IMR-90 (cell line): ENCODE data around the gene PMP22. TPM values are rescaled to one million over a fixed set of nuclear protein-coding genes. Genes with fewer than 3 reads are reported as not detected.

Experiments
- ATAC-seq: fragments of 200-7000 bp; cut with Tn5 transposase; 2 replicates; pipeline ENCODE4 v1.9.1; 2020; ENCODE audit warnings: low read depth, mild to moderate bottlenecking, moderate library complexity
- BruUV-seq: library from RNA; stranded (reverse); fragments of 400-500 nt; replicated peaks from 2 replicates; lab custom pipeline; 2021; lab: Mats Ljungman, UMichigan
- CTCF ChIA-PET: fragments of 300-600 bp; formaldehyde crosslinking; extraction: SDS; loops from one replicate; lab custom pipeline; 2021; ENCODE audit warnings: antibody characterized with exemption; lab: Yijun Ruan, JAX
- POLR2A ChIA-PET: fragments of 300-600 bp; sonication (Branson Sonifier 250); formaldehyde crosslinking; loops from one replicate; lab custom pipeline; 2022; ENCODE audit warnings: antibody characterized with exemption; ENCODE audit not compliant: unreplicated experiment; lab: Charles Lee
- DNase-seq: peaks from one replicate; pipeline ENCODE4 v3.0.0; 2013
- H2AFZ ChIP-seq: replicated peaks from 2 replicates; pipeline ENCODE3; 2013; ENCODE audit warnings: low read length, mild to moderate bottlenecking; ENCODE audit not compliant: poor library complexity
- H2AK5ac ChIP-seq: 2 replicates; pipeline ENCODE4 v1.6.1; 2013; ENCODE audit warnings: low read depth, low read length, inconsistent platforms
- H2AK9ac ChIP-seq: replicated peaks from 2 replicates; pipeline ENCODE3; 2013; ENCODE audit warnings: mild to moderate bottlenecking, low read depth, low read length, moderate library complexity; ENCODE audit not compliant: poor library complexity
- H2BK120ac ChIP-seq: 2 replicates; pipeline ENCODE4 v1.6.1; 2013; ENCODE audit warnings: low read depth, low read length, inconsistent platforms
- H2BK15ac ChIP-seq: 3 replicates; pipeline ENCODE4 v1.6.1; 2013; ENCODE audit warnings: low read depth, low read length, inconsistent platforms
- H2BK20ac ChIP-seq: 2 replicates; pipeline ENCODE4 v1.6.1; 2013; ENCODE audit warnings: low read depth, mild to moderate bottlenecking, inconsistent platforms, low read length, moderate library complexity
- H2BK5ac ChIP-seq: 2 replicates; pipeline ENCODE4 v1.6.1; 2013; ENCODE audit warnings: mild to moderate bottlenecking, low read depth, low read length, inconsistent platforms; ENCODE audit not compliant: poor library complexity, severe bottlenecking
- H3K14ac ChIP-seq: replicated peaks from 2 replicates; pipeline ENCODE4 v1.6.1; 2013; ENCODE audit warnings: low read depth, low read length, inconsistent platforms
- H3K18ac ChIP-seq: 2 replicates; pipeline ENCODE4 v1.6.1; 2013; ENCODE audit warnings: low read depth, low read length, control low read depth
- H3K23ac ChIP-seq: 2 replicates; pipeline ENCODE4 v1.6.1; 2013; ENCODE audit warnings: low read depth, low read length, inconsistent platforms
- H3K27ac ChIP-seq: 2 replicates; pipeline ENCODE4 v1.5.1; 2013; ENCODE audit warnings: mild to moderate bottlenecking, control low read depth, low read length; ENCODE audit not compliant: insufficient read depth
- H3K27me3 ChIP-seq: 2 replicates; pipeline ENCODE4 v1.6.1; 2013; ENCODE audit warnings: low read length; ENCODE audit not compliant: control insufficient read depth, insufficient read depth
- H3K36me3 ChIP-seq: 2 replicates; pipeline ENCODE4 v1.6.1; 2013; ENCODE audit warnings: low read length, mixed read lengths; ENCODE audit not compliant: control insufficient read depth, insufficient read depth
- H3K4ac ChIP-seq: 2 replicates; pipeline ENCODE4 v1.6.1; 2013; ENCODE audit warnings: low read depth, low read length, inconsistent platforms
- H3K4me1 ChIP-seq: 2 replicates; pipeline ENCODE4 v1.6.1; 2013; ENCODE audit warnings: low read length, mixed read lengths; ENCODE audit not compliant: control insufficient read depth, insufficient read depth
- H3K4me2 ChIP-seq: 2 replicates; pipeline ENCODE4 v1.6.1; 2013; ENCODE audit warnings: low read depth, mild to moderate bottlenecking, control low read depth, low read length, moderate library complexity
- H3K4me3 ChIP-seq: 2 replicates; pipeline ENCODE4 v1.5.1; 2013; ENCODE audit warnings: low read depth, mild to moderate bottlenecking, control low read depth, low read length, moderate library complexity; ENCODE audit not compliant: insufficient read depth
- H3K56ac ChIP-seq: 2 replicates; pipeline ENCODE4 v1.6.1; 2013; ENCODE audit warnings: low read length, inconsistent platforms; ENCODE audit not compliant: insufficient read depth; ENCODE audit errors: extremely low read depth
- H3K79me1 ChIP-seq, 2 experiments: 2 replicates each; pipeline ENCODE4 v1.6.1; 2013; ENCODE audit warnings: low read length in 2 of 2, inconsistent platforms in 1 of 2, low read depth in 1 of 2
- H3K9ac ChIP-seq: 2 replicates; pipeline ENCODE4 v1.6.1; 2013; ENCODE audit warnings: low read depth, low read length, control low read depth
- H3K9me1 ChIP-seq: 2 replicates; pipeline ENCODE4 v1.6.1; 2013; ENCODE audit warnings: low read length, inconsistent platforms; ENCODE audit not compliant: insufficient read depth
- H3K9me3 ChIP-seq: 2 replicates; pipeline ENCODE4 v1.6.1; 2013; ENCODE audit warnings: low read length; ENCODE audit not compliant: control insufficient read depth, insufficient read depth
- H4K20me1 ChIP-seq: 2 replicates; pipeline ENCODE4 v1.6.1; 2013; ENCODE audit warnings: low read length, inconsistent platforms; ENCODE audit not compliant: insufficient read depth
- H4K5ac ChIP-seq: 2 replicates; pipeline ENCODE4 v1.6.1; 2013; ENCODE audit warnings: mild to moderate bottlenecking, low read depth, low read length, control low read depth
- H4K8ac ChIP-seq, 2 experiments: 2 replicates each; pipeline ENCODE4 v1.6.1; 2013; ENCODE audit warnings: low read depth in 2 of 2, low read length in 2 of 2, control low read depth in 1 of 2, inconsistent platforms in 1 of 2
- H4K91ac ChIP-seq: 2 replicates; pipeline ENCODE4 v1.6.1; 2013; ENCODE audit warnings: low read depth, low read length, inconsistent platforms; ENCODE audit not compliant: insufficient read depth
- WGBS, 2 experiments: methylation state at CpG; one replicate each; pipeline versions ENCODE4 v1.1.5 to v1.1.7; 2013; ENCODE audit warnings: missing lambda C conversion rate in 2 of 2; ENCODE audit not compliant: insufficient read length in 1 of 2; ENCODE audit errors: extremely low coverage in 2 of 2; 5-methylcytosine and 5-hydroxymethylcytosine counted together
- dilution Hi-C: fragments of 300-500 bp; cut with HindIII; formaldehyde crosslinking; loops from one replicate; pipeline ENCODE4 v1.14.3; 2018; ENCODE audit warnings: low sequenced_read_pairs; ENCODE audit not compliant: unreplicated experiment
- in situ Hi-C: fragments of 300-500 bp; cut with MboI; formaldehyde crosslinking; loops from 3 replicates; pipeline ENCODE4 v1.14.3; 2019; ENCODE audit warnings: low sequenced_read_pairs, inconsistent platforms, mixed read lengths
- intact Hi-C: fragments of 100-400 bp; cut with micrococcal nuclease; formaldehyde crosslinking; loops from 2 replicates; pipeline ENCODE4 v1.10.0; 2022
- polyA plus RNA-seq, 3 experiments: library from polyadenylated mRNA; depleted of rRNA; stranded (reverse); fragments of >200 nt; gene quantifications; 2 replicates each; pipeline ENCODE4 v1.2.3, GENCODE V29; 2012; ENCODE audit warnings: low replicate concordance in 1 of 3
- total RNA-seq: library from RNA; depleted of rRNA; stranded (reverse); fragments of >200 nt; gene quantifications from 2 replicates; pipeline ENCODE4 v1.2.3, GENCODE V29; 2012
- TF ChIP-seq, protein P1 (sequence below): fragments of 150-350 bp; IDR thresholded peaks from 2 replicates; pipeline ENCODE4 v1.6.1; 2016; ENCODE audit warnings: low read depth, mild to moderate bottlenecking, low read length, moderate library complexity, borderline replicate concordance
- TF ChIP-seq, protein P2 (sequence below): fragments of 150-350 bp; IDR thresholded peaks from 2 replicates; pipeline ENCODE4 v1.6.1; 2017; ENCODE audit warnings: mild to moderate bottlenecking, antibody characterized with exemption, low read length, low read depth

PMP22 gene
- total and polyA plus RNA-seq, 2 of the 4 experiments (the other 2 are of a cell fraction): 33.5 to 72.8 TPM

DNA sequence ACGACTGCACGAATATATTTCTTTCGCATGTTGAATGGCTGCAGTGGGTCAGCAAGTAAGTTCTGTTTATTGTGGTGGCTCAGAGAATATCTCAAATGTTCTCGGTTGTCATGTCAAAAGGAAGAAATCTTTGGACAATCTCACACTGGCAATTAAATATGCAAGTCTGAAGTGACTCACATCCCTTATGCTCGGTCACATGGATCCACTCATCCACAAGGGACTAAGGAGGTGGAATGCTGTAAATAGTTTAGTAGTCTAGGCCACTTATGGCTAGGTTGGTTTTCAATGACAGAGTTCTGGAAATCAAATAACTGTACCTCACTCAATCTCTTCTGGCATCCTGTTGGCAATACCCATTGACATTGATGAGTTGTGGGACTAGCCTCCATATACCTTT, 33.0 kb upstream of the PMP22 start:
- Histone ChIP-seq H2BK15ac (no peak overlapping the region), H3K9me1 (no peaks in the 10 kb centered on the region; the same call in 1 of the 2 replicates), H2BK5ac (no peak overlapping the region), H2BK20ac (no peak overlapping the region), H2AFZ (no peak overlapping the region), H3K4me2 (no peak overlapping the region), H3K14ac (no peak overlapping the region), H3K56ac (no peak overlapping the region), H4K5ac (no peak overlapping the region), H3K9ac (no peak overlapping the region), H3K36me3 (no peaks in the 10 kb centered on the region), H4K20me1 (no peaks in the 10 kb centered on the region), H3K27me3 (peaks cover 2% of the 10 kb centered on the region), H3K4ac (0 out of 2 replicates have a peak overlapping the region, but pooled peaks have one; percentile 1), H3K18ac (no peak overlapping the region), H2BK120ac (no peak overlapping the region), H3K23ac (no peak overlapping the region), H2AK5ac (peak overlapping the region; percentile 56; the same call in 1 of the 2 replicates), H2AK9ac (no peak overlapping the region), H3K79me1 (no peaks in the 10 kb centered on the region), H3K4me1 (peaks cover 1% of the 10 kb centered on the region; the same call in 1 of the 2 replicates), H3K27ac (no peak overlapping the region), H3K9me3 (no peaks in the 10 kb centered on the region), H4K91ac (no peak overlapping the region), H4K8ac (0 out of 4 replicates have a peak overlapping the region, but pooled peaks of 1 of the 2 experiments have one; percentile 19), H3K4me3 (no peak overlapping the region)
- WGBS, 2 experiments: 100% methylated on average over 1 of the region's 5 CpGs; no CpG with 5 or more reads in 1 of the 2 experiments
- in situ Hi-C loops: no loop called here
- peak; percentile 80 for ATAC-seq
- no TSS peak for BruUV-seq
- POLR2A ChIA-PET: no interaction called here
- dilution Hi-C loops: no loop called here
- intact Hi-C loops: no loop called here
- peak; percentile 70 for DNase-seq
- CTCF ChIA-PET: interaction anchor here (1.4 kb wide), 1 partner anchor 27 kb away, joined by 3 read pairs; no protein-coding TSS in a partner anchor
- TF ChIP-seq, protein P1, sequence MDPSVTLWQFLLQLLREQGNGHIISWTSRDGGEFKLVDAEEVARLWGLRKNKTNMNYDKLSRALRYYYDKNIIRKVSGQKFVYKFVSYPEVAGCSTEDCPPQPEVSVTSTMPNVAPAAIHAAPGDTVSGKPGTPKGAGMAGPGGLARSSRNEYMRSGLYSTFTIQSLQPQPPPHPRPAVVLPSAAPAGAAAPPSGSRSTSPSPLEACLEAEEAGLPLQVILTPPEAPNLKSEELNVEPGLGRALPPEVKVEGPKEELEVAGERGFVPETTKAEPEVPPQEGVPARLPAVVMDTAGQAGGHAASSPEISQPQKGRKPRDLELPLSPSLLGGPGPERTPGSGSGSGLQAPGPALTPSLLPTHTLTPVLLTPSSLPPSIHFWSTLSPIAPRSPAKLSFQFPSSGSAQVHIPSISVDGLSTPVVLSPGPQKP: no peak
- TF ChIP-seq, protein P2, sequence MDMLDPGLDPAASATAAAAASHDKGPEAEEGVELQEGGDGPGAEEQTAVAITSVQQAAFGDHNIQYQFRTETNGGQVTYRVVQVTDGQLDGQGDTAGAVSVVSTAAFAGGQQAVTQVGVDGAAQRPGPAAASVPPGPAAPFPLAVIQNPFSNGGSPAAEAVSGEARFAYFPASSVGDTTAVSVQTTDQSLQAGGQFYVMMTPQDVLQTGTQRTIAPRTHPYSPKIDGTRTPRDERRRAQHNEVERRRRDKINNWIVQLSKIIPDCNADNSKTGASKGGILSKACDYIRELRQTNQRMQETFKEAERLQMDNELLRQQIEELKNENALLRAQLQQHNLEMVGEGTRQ: peak; percentile 32; the same call in 1 of the 2 replicates
